Measurements from ENCODE around the gene SORCS1.

- no peak for TF ChIP-seq CTCF (IDR thresholded peaks at IDR 0.05)
- TF ChIP-seq EZH2phosphoT487 (IDR thresholded peaks at IDR 0.05): no peak
Observed at GRCh38 chr10:106955133-106955532, 209.4 kb downstream of the SORCS1 start.

All from neural progenitor cell (in vitro differentiated cells).